OCI-LY3 (cell line): ENCODE data around the gene EDEM1.

Experiments
- H2AFZ ChIP-seq: fragments of 200-600, 300-600 bp; shearing (Covaris generic); 2 replicates; pipeline ENCODE4 v1.6.0; 2014; ENCODE audit warnings: antibody characterized with exemption, low read depth, low read length
- H3K27ac ChIP-seq: fragments of 200-600, 300-600 bp; sonication (generic); 2 replicates; pipeline ENCODE4 v1.5.1; 2014; ENCODE audit warnings: mild to moderate bottlenecking, low read length, moderate library complexity, mixed read lengths
- H3K27me3 ChIP-seq: fragments of 200-600, 300-600 bp; sonication (generic); 2 replicates; pipeline ENCODE4 v1.6.1; 2014; ENCODE audit warnings: low read depth, low read length, mixed read lengths
- H3K36me3 ChIP-seq: fragments of 200-600, 300-600 bp; sonication (generic); replicated peaks from 2 replicates; pipeline ENCODE3; 2014; ENCODE audit warnings: low read depth, low read length, mixed read lengths
- H3K4me1 ChIP-seq: fragments of 300-600, 200-600 bp; sonication (generic); 2 replicates; pipeline ENCODE4 v1.6.1; 2014; ENCODE audit warnings: low read length, mixed read lengths
- H3K4me2 ChIP-seq: fragments of 200-600, 300-600 bp; sonication (generic); 2 replicates; pipeline ENCODE4 v1.6.1; 2014; ENCODE audit warnings: low read length, mixed read lengths
- H3K4me3 ChIP-seq: fragments of 300-600, 200-600 bp; sonication (generic); 2 replicates; pipeline ENCODE4 v1.5.1; 2014; ENCODE audit warnings: antibody characterized with exemption, mild to moderate bottlenecking, low read length, moderate library complexity
- H3K79me2 ChIP-seq: fragments of 300-600, 200-600 bp; shearing (Covaris generic); 2 replicates; pipeline ENCODE4 v1.6.1; 2014; ENCODE audit warnings: mild to moderate bottlenecking, low read length, mixed read lengths
- H3K9ac ChIP-seq: fragments of 300-600, 200-600 bp; shearing (Covaris generic); 2 replicates; pipeline ENCODE4 v1.6.0; 2014; ENCODE audit warnings: mild to moderate bottlenecking, low read length, moderate library complexity
- H3K9me3 ChIP-seq: fragments of 200-600, 300-600 bp; shearing (Covaris generic); 2 replicates; pipeline ENCODE4 v1.6.1; 2014; ENCODE audit warnings: low read length, mixed read lengths; ENCODE audit not compliant: insufficient read depth
- H4K20me1 ChIP-seq: fragments of 200-600, 300-600 bp; sonication (generic); 2 replicates; pipeline ENCODE4 v1.6.1; 2016; ENCODE audit warnings: low read length, mixed read lengths; ENCODE audit not compliant: insufficient read depth
- CTCF ChIP-seq: fragments of 200-600, 300-600 bp; sonication (generic); IDR thresholded peaks from 2 replicates; pipeline ENCODE4 v1.5.1; 2014; ENCODE audit warnings: antibody characterized with exemption, low read length, low read depth
- EZH2phosphoT487 ChIP-seq: fragments of 200-600 bp; shearing (Covaris generic); IDR thresholded peaks from 2 replicates; pipeline ENCODE4 v1.6.1; 2018; ENCODE audit warnings: antibody characterized with exemption, mixed run types, low read depth

Gene EDEM1

GRCh38 chr3:5185093-5185673 is 2.3 kb upstream of the EDEM1 start:
- Histone ChIP-seq H3K27me3 (no peaks in the 10 kb centered on the region), H3K4me2 (no peak overlapping the region), H3K79me2 (peaks cover 27% of the 10 kb centered on the region), H3K27ac (no peak overlapping the region), H3K9me3 (no peaks in the 10 kb centered on the region; the same call in 1 of the 2 replicates), H3K4me3 (no peak overlapping the region), H3K36me3 (peaks cover 21% of the 10 kb centered on the region), H3K4me1 (peaks cover 14% of the 10 kb centered on the region), H2AFZ (no peak overlapping the region), H4K20me1 (peaks cover 2% of the 10 kb centered on the region; the same call in 1 of the 2 replicates), H3K9ac (no peak overlapping the region)
- TF ChIP-seq EZH2phosphoT487 (no peak), CTCF (no peak)

- Histone ChIP-seq H3K4me2 (peak overlapping the region; percentile 77), H3K9me3 (no peaks in the 10 kb centered on the region; the same call in 1 of the 2 replicates), H3K36me3 (peaks cover 23% of the 10 kb centered on the region), H4K20me1 (peaks cover 5% of the 10 kb centered on the region; the same call in 1 of the 2 replicates), H2AFZ (no peak overlapping the region), H3K4me3 (peak overlapping the region; percentile 82), H3K27ac (peak overlapping the region; percentile 7; the same call in 1 of the 2 replicates), H3K9ac (peak overlapping the region; percentile 76), H3K79me2 (peaks cover 38% of the 10 kb centered on the region), H3K4me1 (peaks cover 22% of the 10 kb centered on the region), H3K27me3 (no peaks in the 10 kb centered on the region)
- TF ChIP-seq EZH2phosphoT487 = no peak
- TF ChIP-seq CTCF = no peak
Measured at GRCh38 chr3:5186089-5186857, 1.2 kb upstream of the EDEM1 start.

GRCh38 chr3:5186858-5187155 is 700 bp upstream of the EDEM1 start:
- Histone ChIP-seq H3K27me3 (no peaks in the 10 kb centered on the region), H3K4me2 (peak overlapping the region; percentile 77), H3K4me3 (peak overlapping the region; percentile 82), H3K9me3 (no peaks in the 10 kb centered on the region), H3K79me2 (peaks cover 43% of the 10 kb centered on the region), H3K4me1 (peaks cover 27% of the 10 kb centered on the region), H4K20me1 (peaks cover 5% of the 10 kb centered on the region; the same call in 1 of the 2 replicates), H3K27ac (peak overlapping the region; percentile 24; the same call in 1 of the 2 replicates), H2AFZ (peak overlapping the region; percentile 49; the same call in 1 of the 2 replicates), H3K9ac (peak overlapping the region; percentile 76), H3K36me3 (peaks cover 17% of the 10 kb centered on the region)
- TF ChIP-seq EZH2phosphoT487 (no peak), CTCF (no peak)

- H3K4me3 ChIP-seq = peak overlapping the region; percentile 95
- peaks cover 19% of the 10 kb centered on the region for H3K36me3 ChIP-seq
- no peak overlapping the region for H2AFZ ChIP-seq
- peaks cover 39% of the 10 kb centered on the region for H3K4me1 ChIP-seq
- no peak for TF ChIP-seq CTCF
- TF ChIP-seq EZH2phosphoT487 = no peak
- H3K9me3 ChIP-seq = no peaks in the 10 kb centered on the region
- H3K9ac ChIP-seq = peak overlapping the region; percentile 100
- H3K27me3 ChIP-seq = no peaks in the 10 kb centered on the region
- H3K4me2 ChIP-seq = peak overlapping the region; percentile 76
- peaks cover 55% of the 10 kb centered on the region for H3K79me2 ChIP-seq
- peak overlapping the region; percentile 96 for H3K27ac ChIP-seq
- H4K20me1 ChIP-seq = peaks cover 16% of the 10 kb centered on the region
Measured at GRCh38 chr3:5187920-5188418, 462 bp downstream of the EDEM1 start.
